Loucy (cell line): Measurements from ENCODE around the gene ATP8B3.

Experiments used
- EZH2phosphoT487 ChIP-seq: fragments of 200-600 bp; IDR thresholded peaks from 2 replicates; pipeline ENCODE4 v1.6.1; 2018; ENCODE audit warnings: antibody characterized with exemption, mild to moderate bottlenecking, moderate library complexity, borderline replicate concordance
- TF ChIP-seq, protein P1 (sequence below): fragments of 200-600 bp; sonication (generic); conservative IDR thresholded peaks from 2 replicates; pipeline ENCODE4 v1.5.1; 2014; ENCODE audit warnings: mild to moderate bottlenecking, antibody characterized with exemption, low read length

GRCh38 chr19:1855828-1856255 is 43.8 kb upstream of the ATP8B3 start:
- TF ChIP-seq, protein P1, sequence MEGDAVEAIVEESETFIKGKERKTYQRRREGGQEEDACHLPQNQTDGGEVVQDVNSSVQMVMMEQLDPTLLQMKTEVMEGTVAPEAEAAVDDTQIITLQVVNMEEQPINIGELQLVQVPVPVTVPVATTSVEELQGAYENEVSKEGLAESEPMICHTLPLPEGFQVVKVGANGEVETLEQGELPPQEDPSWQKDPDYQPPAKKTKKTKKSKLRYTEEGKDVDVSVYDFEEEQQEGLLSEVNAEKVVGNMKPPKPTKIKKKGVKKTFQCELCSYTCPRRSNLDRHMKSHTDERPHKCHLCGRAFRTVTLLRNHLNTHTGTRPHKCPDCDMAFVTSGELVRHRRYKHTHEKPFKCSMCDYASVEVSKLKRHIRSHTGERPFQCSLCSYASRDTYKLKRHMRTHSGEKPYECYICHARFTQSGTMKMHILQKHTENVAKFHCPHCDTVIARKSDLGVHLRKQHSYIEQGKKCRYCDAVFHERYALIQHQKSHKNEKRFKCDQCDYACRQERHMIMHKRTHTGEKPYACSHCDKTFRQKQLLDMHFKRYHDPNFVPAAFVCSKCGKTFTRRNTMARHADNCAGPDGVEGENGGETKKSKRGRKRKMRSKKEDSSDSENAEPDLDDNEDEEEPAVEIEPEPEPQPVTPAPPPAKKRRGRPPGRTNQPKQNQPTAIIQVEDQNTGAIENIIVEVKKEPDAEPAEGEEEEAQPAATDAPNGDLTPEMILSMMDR = no peak
- no peak for TF ChIP-seq EZH2phosphoT487
